Measurements from ENCODE around the gene CNIH4. TPM values are rescaled to one million over a fixed set of nuclear protein-coding genes. Genes with fewer than 3 reads are reported as not detected.

CNIH4 gene
- total and polyA plus RNA-seq, 2 of the 4 experiments (the other 2 are of a cell fraction): 29.7 to 73.1 TPM

DNA sequence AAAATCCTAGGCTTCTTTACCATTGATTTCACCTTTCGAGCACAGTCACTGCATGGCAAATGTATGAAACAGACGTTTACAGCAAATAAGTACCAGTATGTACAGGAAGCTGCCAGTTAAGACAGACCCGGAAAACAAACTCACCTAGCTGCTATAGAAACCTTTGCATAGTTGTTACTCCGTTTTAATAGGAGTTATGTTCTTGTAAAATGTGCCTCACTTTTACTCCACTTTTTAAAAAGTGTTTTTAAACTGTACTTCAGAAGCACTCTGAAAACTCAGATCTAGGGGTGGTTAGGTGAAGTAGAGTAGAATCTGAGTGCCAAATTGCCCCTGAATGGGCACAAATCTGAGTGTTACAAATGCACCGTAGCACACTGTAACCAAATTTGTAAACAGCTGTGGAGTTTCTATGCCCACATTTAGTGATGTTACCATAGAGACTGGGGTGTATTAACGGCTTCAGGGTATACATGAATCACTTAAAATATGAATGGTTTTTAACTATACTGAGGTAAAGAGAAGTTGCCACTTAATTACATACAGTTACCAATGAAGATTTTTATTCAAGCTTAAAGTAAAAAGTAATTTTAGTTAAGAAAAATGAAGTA, 30.7 kb downstream of the CNIH4 start:
- H2AK9ac ChIP-seq (replicated peaks; ENCODE audit: low read depth, low read length, poor library complexity): no peak overlapping the region
- no peak overlapping the region for H4K8ac ChIP-seq (ENCODE audit: low read depth in 2 of 2, low read length in 2 of 2)
- no peak overlapping the region for H3K9ac ChIP-seq (ENCODE audit: low read depth, low read length)
- POLR2A ChIA-PET (ENCODE audit: unreplicated experiment): no interaction called here
- H3K4me2 ChIP-seq (ENCODE audit: low read depth, low read length): no peak overlapping the region
- H2AFZ ChIP-seq (replicated peaks; ENCODE audit: low read length, poor library complexity): no peak overlapping the region
- no peak overlapping the region for H3K4me3 ChIP-seq (ENCODE audit: insufficient read depth, low read depth, low read length)
- H2BK120ac ChIP-seq (ENCODE audit: low read depth, low read length): no peak overlapping the region
- peaks cover 10 to 18% of the 10 kb centered on the region in 2 experiments; a peak in 3 of 4 replicates for H3K79me1 ChIP-seq (ENCODE audit: low read depth in 1 of 2, low read length in 2 of 2)
- peaks cover 30% of the 10 kb centered on the region for H3K36me3 ChIP-seq (ENCODE audit: control insufficient read depth, insufficient read depth, low read length)
- H3K23ac ChIP-seq (ENCODE audit: low read depth, low read length): 0 out of 2 replicates have a peak overlapping the region, but pooled peaks have one; percentile 23
- H3K27ac ChIP-seq (ENCODE audit: insufficient read depth, low read length): no peak overlapping the region
- H3K27me3 ChIP-seq (ENCODE audit: control insufficient read depth, insufficient read depth, low read length): no peaks in the 10 kb centered on the region
- peaks cover 1% of the 10 kb centered on the region; the same call in 1 of the 2 replicates for H4K20me1 ChIP-seq (ENCODE audit: insufficient read depth, low read length)
- in situ Hi-C loops (cut with MboI; ENCODE audit: low sequenced_read_pairs): no loop called here
- H2AK5ac ChIP-seq (ENCODE audit: low read depth, low read length): no peak overlapping the region
- no CpG with 5 or more reads among the region's 6 CpGs for WGBS, 2 experiments (ENCODE audit: extremely low coverage in 2 of 2, insufficient read length in 1 of 2)
- intact Hi-C loops (cut with micrococcal nuclease): no loop called here
- BruUV-seq (replicated peaks): no TSS peak
- H4K91ac ChIP-seq (ENCODE audit: insufficient read depth, low read depth, low read length): no peak overlapping the region
- no peak overlapping the region for H3K18ac ChIP-seq (ENCODE audit: low read depth, low read length)
- no peak for TF ChIP-seq CHD1 (IDR thresholded peaks at IDR 0.05; ENCODE audit: low read depth, low read length)
- no peak for TF ChIP-seq RAD21 (IDR thresholded peaks at IDR 0.05; ENCODE audit: low read length)
- no peak for TF ChIP-seq BHLHE40 (IDR thresholded peaks at IDR 0.05; ENCODE audit: low read depth, low read length)
- TF ChIP-seq, protein P1, sequence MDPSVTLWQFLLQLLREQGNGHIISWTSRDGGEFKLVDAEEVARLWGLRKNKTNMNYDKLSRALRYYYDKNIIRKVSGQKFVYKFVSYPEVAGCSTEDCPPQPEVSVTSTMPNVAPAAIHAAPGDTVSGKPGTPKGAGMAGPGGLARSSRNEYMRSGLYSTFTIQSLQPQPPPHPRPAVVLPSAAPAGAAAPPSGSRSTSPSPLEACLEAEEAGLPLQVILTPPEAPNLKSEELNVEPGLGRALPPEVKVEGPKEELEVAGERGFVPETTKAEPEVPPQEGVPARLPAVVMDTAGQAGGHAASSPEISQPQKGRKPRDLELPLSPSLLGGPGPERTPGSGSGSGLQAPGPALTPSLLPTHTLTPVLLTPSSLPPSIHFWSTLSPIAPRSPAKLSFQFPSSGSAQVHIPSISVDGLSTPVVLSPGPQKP (IDR thresholded peaks at IDR 0.05; ENCODE audit: borderline replicate concordance, low read depth, low read length): no peak
- TF ChIP-seq RCOR1 (IDR thresholded peaks at IDR 0.05; ENCODE audit: insufficient replicate concordance, low read length): no peak
- no peak for TF ChIP-seq RFX5 (IDR thresholded peaks at IDR 0.05; ENCODE audit: low read depth, low read length)
- TF ChIP-seq SMC3 (IDR thresholded peaks at IDR 0.05; ENCODE audit: low read depth, low read length): no peak
- no peak for TF ChIP-seq NFE2L2 (IDR thresholded peaks at IDR 0.05; ENCODE audit: low read depth, low read length)
- TF ChIP-seq MXI1 (IDR thresholded peaks at IDR 0.05; ENCODE audit: borderline replicate concordance, low read depth, low read length): no peak
- dilution Hi-C loops (cut with HindIII; ENCODE audit: low sequenced_read_pairs, unreplicated experiment): no loop called here
- H4K5ac ChIP-seq (ENCODE audit: low read depth, low read length): no peak overlapping the region
- no peak overlapping the region for H2BK5ac ChIP-seq (ENCODE audit: low read depth, low read length, poor library complexity, severe bottlenecking)
- no peaks in the 10 kb centered on the region for H3K9me1 ChIP-seq (ENCODE audit: insufficient read depth, low read length)
- no peak overlapping the region for H3K56ac ChIP-seq (ENCODE audit: extremely low read depth, insufficient read depth, low read length)
- no peaks in the 10 kb centered on the region for H3K9me3 ChIP-seq (ENCODE audit: control insufficient read depth, insufficient read depth, low read length)
- ATAC-seq (ENCODE audit: low read depth) (no peak), DNase-seq (no peak)
- no peaks in the 10 kb centered on the region for H3K4me1 ChIP-seq (ENCODE audit: control insufficient read depth, insufficient read depth, low read length)
- no peak overlapping the region for H2BK20ac ChIP-seq (ENCODE audit: low read depth, low read length)
- no peak overlapping the region for H3K14ac ChIP-seq (replicated peaks; ENCODE audit: low read depth, low read length)
- CTCF ChIA-PET: no interaction called here
- H2BK15ac ChIP-seq (ENCODE audit: low read depth, low read length): no peak overlapping the region
- H3K4ac ChIP-seq (ENCODE audit: low read depth, low read length): no peak overlapping the region
